Keratinocyte (primary cell): ENCODE measurements around the gene CDRT4.

Source experiments
- CTCF ChIP-seq, 3 experiments: IDR thresholded peaks in 1 of 3; conservative IDR thresholded peaks in 1 of 3; optimal IDR thresholded peaks in 1 of 3; 2 replicates in 2 of 3; 3 replicates in 1 of 3; pipeline versions ENCODE3 to v1.5.1; 2011; ENCODE audit warnings: low read length in 3 of 3, mild to moderate bottlenecking in 3 of 3, moderate library complexity in 2 of 3, control low read depth in 1 of 3, inconsistent platforms in 1 of 3; ENCODE audit not compliant: insufficient read depth in 2 of 3; ENCODE audit errors: extremely low read depth in 1 of 3
- EZH2 ChIP-seq: IDR thresholded peaks from one replicate; pipeline ENCODE4 v1.6.1; 2012; ENCODE audit warnings: inconsistent platforms, mild to moderate bottlenecking, low read length, moderate library complexity

GRCh38 chr17:15434956-15435355 is 32.5 kb downstream of the CDRT4 start:
- TF ChIP-seq CTCF (optimal IDR thresholded peaks at IDR 0.05 in 1 of 3, IDR thresholded peaks at IDR 0.05 in 1 of 3, conservative IDR thresholded peaks at IDR 0.05 in 1 of 3; ENCODE audit: extremely low read depth in 1 of 3, insufficient read depth in 2 of 3, low read length in 3 of 3), result no peak
- TF ChIP-seq EZH2, result no peak
